ENCODE results near the gene DLGAP1.
"Not testable (repeated sequence)": the region's sequence is repeated elsewhere in the genome, so short reads cannot be mapped to it uniquely, and the experiment has no call there.

The DLGAP1 gene

GRCh38 chr18:4455113-4455811, at the start of gene DLGAP1:
TSS of gene DLGAP1 (minus strand) at chr18:4455307.
- peak; percentile 6 for DNase-seq

GRCh38 chr18:4494703-4495284, 39.7 kb upstream of the DLGAP1 start:
- DNase-seq = not testable (repeated sequence)

- no peak for DNase-seq
Observed at GRCh38 chr18:4468511-4468910, 13.4 kb upstream of the DLGAP1 start.

GRCh38 chr18:4454537-4455112, 482 bp downstream of the DLGAP1 start:
- DNase-seq = no peak

GRCh38 chr18:4453874-4454536, 1.1 kb downstream of the DLGAP1 start:
- DNase-seq = peak; percentile 3

GRCh38 chr18:4453567-4453873, 1.6 kb downstream of the DLGAP1 start:
- DNase-seq = no peak

- no peak for DNase-seq
Observed at GRCh38 chr18:4450065-4450658, 4.9 kb downstream of the DLGAP1 start.

GRCh38 chr18:4445902-4446301, 9.2 kb downstream of the DLGAP1 start:
- no peak for DNase-seq

GRCh38 chr18:4444306-4444705, 10.8 kb downstream of the DLGAP1 start:
- DNase-seq = no peak

GRCh38 chr18:4441098-4441497, 14.0 kb downstream of the DLGAP1 start:
- DNase-seq = no peak

GRCh38 chr18:4438938-4439337, 16.2 kb downstream of the DLGAP1 start:
- DNase-seq = no peak

- no peak for DNase-seq
Observed at GRCh38 chr18:4433717-4434116, 21.4 kb downstream of the DLGAP1 start.

GRCh38 chr18:4430836-4431235, 24.3 kb downstream of the DLGAP1 start:
- DNase-seq = no peak

- DNase-seq = no peak
Observed at GRCh38 chr18:4417714-4418113, 37.4 kb downstream of the DLGAP1 start.

- no peak for DNase-seq
Observed at GRCh38 chr18:4416976-4417375, 38.1 kb downstream of the DLGAP1 start.

GRCh38 chr18:4412286-4412685, 42.8 kb downstream of the DLGAP1 start:
- no peak for DNase-seq

GRCh38 chr18:4406856-4407255, 48.3 kb downstream of the DLGAP1 start:
- DNase-seq = no peak

GRCh38 chr18:4405965-4406364, 49.1 kb downstream of the DLGAP1 start:
- no peak for DNase-seq

- no peak for DNase-seq
Observed at GRCh38 chr18:4403836-4404235, 51.3 kb downstream of the DLGAP1 start.

GRCh38 chr18:4400911-4401310, 54.2 kb downstream of the DLGAP1 start:
- DNase-seq = no peak

GRCh38 chr18:4399929-4400328, 55.2 kb downstream of the DLGAP1 start:
- DNase-seq = no peak

GRCh38 chr18:4394700-4395099, 60.4 kb downstream of the DLGAP1 start:
- DNase-seq = no peak

- DNase-seq = no peak
Observed at GRCh38 chr18:4391859-4392258, 63.2 kb downstream of the DLGAP1 start.

GRCh38 chr18:4385876-4386275, 69.2 kb downstream of the DLGAP1 start:
- DNase-seq = no peak
